B cell (primary cell): ENCODE results near the gene ZDHHC14. TPM values are rescaled to one million over a fixed set of nuclear protein-coding genes. Genes with fewer than 3 reads are reported as not detected.

Source experiments
- ATAC-seq: fragments of 200-7000 bp; cut with Tn5 transposase; one replicate; pipeline ENCODE4 v1.10.0; 2021; ENCODE audit warnings: low read depth, mild to moderate bottlenecking, moderate number of reproducible peaks, moderate library complexity
- CTCF ChIA-PET: fragments of 350-600 bp; sonication (Branson Sonifier 250); formaldehyde crosslinking; loops from one replicate; lab custom pipeline; 2021; ENCODE audit warnings: antibody characterized with exemption, inconsistent platforms; lab: Charles Lee
- POLR2A ChIA-PET: fragments of 350-600 bp; sonication (Branson Sonifier 250); formaldehyde crosslinking; loops from one replicate; lab custom pipeline; 2021; ENCODE audit warnings: antibody characterized with exemption; lab: Charles Lee
- DNase-seq: peaks from one replicate; pipeline ENCODE4 v3.0.0; 2013
- H2AFZ ChIP-seq: 2 replicates; pipeline ENCODE4 v1.6.1; 2012; ENCODE audit warnings: mild to moderate bottlenecking, low read depth, low read length; ENCODE audit not compliant: insufficient read depth, poor library complexity, severe bottlenecking
- H3K27ac ChIP-seq, 2 donors: 1 replicate in 1 of 2; 2 replicates in 1 of 2; pipeline ENCODE4 v1.5.1; 2012 to 2013; ENCODE audit warnings: low read length in 2 of 2, mild to moderate bottlenecking in 2 of 2, moderate library complexity in 1 of 2
- H3K27me3 ChIP-seq, 4 experiments: fragments of 200-600 bp in 1 of 4; sonication (generic) in 1 of 4; replicated peaks in 1 of 4; 1 replicate in 2 of 4; 2 replicates in 2 of 4; pipeline versions ENCODE4 v1.6.1 to v1.7.0; 2013 to 2016; ENCODE audit warnings: low read length in 3 of 4, mild to moderate bottlenecking in 2 of 4, mixed read lengths in 1 of 4, moderate library complexity in 1 of 4; ENCODE audit not compliant: insufficient read depth in 4 of 4, control insufficient read depth in 3 of 4; ENCODE audit errors: control extremely low read depth in 1 of 4
- H3K36me3 ChIP-seq, 2 experiments: replicated peaks in 1 of 2; 1 replicate in 1 of 2; 2 replicates in 1 of 2; pipeline versions ENCODE4 v1.6.1 to v1.7.1; 2013; ENCODE audit warnings: low read length in 1 of 2; ENCODE audit not compliant: insufficient read depth in 2 of 2, control insufficient read depth in 1 of 2; ENCODE audit errors: control extremely low read depth in 1 of 2, extremely low read depth in 1 of 2
- H3K4me1 ChIP-seq, 2 donors: fragments of 200-600 bp in 1 of 2; sonication (generic) in 1 of 2; 1 replicate in 1 of 2; 2 replicates in 1 of 2; pipeline versions ENCODE4 v1.5.1 to v1.6.1; 2013 to 2017; ENCODE audit warnings: low read length in 2 of 2; ENCODE audit not compliant: control insufficient read depth in 2 of 2, insufficient read depth in 2 of 2
- H3K4me2 ChIP-seq: replicated peaks from 2 replicates; pipeline ENCODE3; 2012; ENCODE audit warnings: mild to moderate bottlenecking, low read depth, low read length; ENCODE audit not compliant: poor library complexity, severe bottlenecking
- H3K4me3 ChIP-seq, 5 experiments: fragments of 200-600 bp in 1 of 5; sonication (generic) in 1 of 5; 1 replicate in 3 of 5; 2 replicates in 2 of 5; pipeline versions ENCODE4 v1.5.1 to v1.7.0; 2011 to 2016; ENCODE audit warnings: low read length in 4 of 5, mild to moderate bottlenecking in 4 of 5, low read depth in 2 of 5, control low read depth in 1 of 5, moderate library complexity in 1 of 5; ENCODE audit not compliant: insufficient read depth in 1 of 5; ENCODE audit errors: control extremely low read depth in 1 of 5, extremely low read depth in 1 of 5
- H3K79me2 ChIP-seq: fragments of 200-600 bp; sonication (generic); one replicate; pipeline ENCODE4 v1.6.0; 2016; ENCODE audit warnings: low read length; ENCODE audit not compliant: control insufficient read depth, insufficient read depth
- H3K9ac ChIP-seq: fragments of 200-600 bp; sonication (generic); 2 replicates; pipeline ENCODE4 v1.6.1; 2017; ENCODE audit warnings: mild to moderate bottlenecking, low read length, moderate library complexity
- H3K9me3 ChIP-seq, 3 donors: one replicate each; pipeline versions ENCODE4 v1.6.1 to v1.7.1; 2013; ENCODE audit warnings: low read length in 2 of 3; ENCODE audit not compliant: control insufficient read depth in 2 of 3, insufficient read depth in 1 of 3; ENCODE audit errors: control extremely low read depth in 1 of 3
- H4K20me1 ChIP-seq: 2 replicates; pipeline ENCODE4 v1.6.0; 2012; ENCODE audit warnings: mild to moderate bottlenecking, low read length; ENCODE audit not compliant: insufficient read depth, control insufficient read depth, poor library complexity, severe bottlenecking
- H3K27ac Mint-ChIP-seq: one replicate; pipeline ENCODE4 v1.8.0; 2021; ENCODE audit warnings: mixed read lengths
- H3K27me3 Mint-ChIP-seq: one replicate; pipeline ENCODE4 v1.8.0; 2021; ENCODE audit warnings: mixed read lengths
- H3K4me1 Mint-ChIP-seq: one replicate; pipeline ENCODE4 v1.8.0; 2021; ENCODE audit warnings: mixed read lengths
- H3K4me3 Mint-ChIP-seq: one replicate; pipeline ENCODE4 v1.8.0; 2021; ENCODE audit warnings: mixed read lengths
- H3K9me3 Mint-ChIP-seq: one replicate; pipeline ENCODE4 v1.8.0; 2022; ENCODE audit warnings: mixed read lengths; ENCODE audit not compliant: insufficient read depth
- EZH2 ChIP-seq: IDR thresholded peaks from 2 replicates; pipeline ENCODE4 v1.6.1; 2012; ENCODE audit warnings: borderline replicate concordance, low read depth, mild to moderate bottlenecking, moderate library complexity, low read length; ENCODE audit not compliant: insufficient read depth, poor library complexity, severe bottlenecking
- WGBS: methylation state at CpG from one replicate; pipeline ENCODE4 v1.1.5; 2013; ENCODE audit warnings: missing lambda C conversion rate; ENCODE audit not compliant: insufficient coverage; 5-methylcytosine and 5-hydroxymethylcytosine counted together
- intact Hi-C: fragments of 100-400 bp; cut with micrococcal nuclease; formaldehyde crosslinking; loops from one replicate; pipeline ENCODE4 v1.10.0; 2022
- polyA plus RNA-seq: library from polyadenylated mRNA; depleted of rRNA; stranded (reverse); fragments of >200 nt; gene quantifications from 2 replicates; pipeline ENCODE4 v1.2.3, GENCODE V29; 2012
- total RNA-seq, 2 donors: library from RNA; stranded (reverse); fragments of 120-200 nt in 1 of 2; gene quantifications; 1 replicate in 1 of 2; 2 replicates in 1 of 2; pipeline versions ENCODE4 v1.2.3 to v1.2.4, GENCODE V29; 2013 to 2022
- TF ChIP-seq, protein P1 (sequence below): fragments of 200-600 bp; IDR thresholded peaks from one replicate; pipeline ENCODE4 v1.8.0; 2022; ENCODE audit warnings: antibody characterized with exemption, mild to moderate bottlenecking

ZDHHC14 gene
- total and polyA plus RNA-seq, 2 donors (not counting 1 experiment from before 2014, with no cell fraction given) = 8.8 to 50.4 TPM

DNA sequence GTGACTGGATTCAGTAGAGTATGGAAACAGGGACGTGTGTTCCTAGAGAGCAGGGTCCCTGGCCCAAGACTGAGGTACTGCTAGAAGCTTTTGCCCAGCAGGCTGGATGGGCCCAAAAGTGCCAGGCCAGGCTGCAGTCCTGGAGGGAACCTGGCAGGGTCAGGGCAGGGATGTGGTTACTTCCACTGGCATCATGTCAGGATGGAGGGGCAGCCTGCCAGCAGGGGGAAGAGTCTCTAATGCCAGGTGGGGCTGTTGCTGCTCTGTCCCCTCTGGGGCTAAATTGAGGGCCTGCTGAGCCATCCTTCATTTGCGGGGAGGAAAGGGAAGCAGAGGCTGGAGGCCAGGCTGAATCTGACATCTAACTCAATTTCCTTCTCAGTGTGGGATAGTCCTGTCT lies 17.2 kb downstream of the ZDHHC14 start:
- H3K27ac Mint-ChIP-seq = no peak overlapping the region
- H3K9ac ChIP-seq = no peak overlapping the region
- TF ChIP-seq, protein P1, sequence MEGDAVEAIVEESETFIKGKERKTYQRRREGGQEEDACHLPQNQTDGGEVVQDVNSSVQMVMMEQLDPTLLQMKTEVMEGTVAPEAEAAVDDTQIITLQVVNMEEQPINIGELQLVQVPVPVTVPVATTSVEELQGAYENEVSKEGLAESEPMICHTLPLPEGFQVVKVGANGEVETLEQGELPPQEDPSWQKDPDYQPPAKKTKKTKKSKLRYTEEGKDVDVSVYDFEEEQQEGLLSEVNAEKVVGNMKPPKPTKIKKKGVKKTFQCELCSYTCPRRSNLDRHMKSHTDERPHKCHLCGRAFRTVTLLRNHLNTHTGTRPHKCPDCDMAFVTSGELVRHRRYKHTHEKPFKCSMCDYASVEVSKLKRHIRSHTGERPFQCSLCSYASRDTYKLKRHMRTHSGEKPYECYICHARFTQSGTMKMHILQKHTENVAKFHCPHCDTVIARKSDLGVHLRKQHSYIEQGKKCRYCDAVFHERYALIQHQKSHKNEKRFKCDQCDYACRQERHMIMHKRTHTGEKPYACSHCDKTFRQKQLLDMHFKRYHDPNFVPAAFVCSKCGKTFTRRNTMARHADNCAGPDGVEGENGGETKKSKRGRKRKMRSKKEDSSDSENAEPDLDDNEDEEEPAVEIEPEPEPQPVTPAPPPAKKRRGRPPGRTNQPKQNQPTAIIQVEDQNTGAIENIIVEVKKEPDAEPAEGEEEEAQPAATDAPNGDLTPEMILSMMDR = no peak
- TF ChIP-seq EZH2 = no peak
- ChIA-PET POLR2A (no interaction called here), CTCF (interaction anchor here (1.0 kb wide), 1 partner anchor 268 kb away, joined by 3 read pairs; no protein-coding TSS in a partner anchor)
- ATAC-seq = no peak
- peaks cover 19% of the 10 kb centered on the region for H3K4me1 Mint-ChIP-seq
- H3K9me3 Mint-ChIP-seq = no peaks in the 10 kb centered on the region
- H3K4me1 ChIP-seq = peaks cover 4 to 5% of the 10 kb centered on the region in 2 donors
- peaks cover 6% of the 10 kb centered on the region for H4K20me1 ChIP-seq
- no peak overlapping the region for H3K27ac ChIP-seq
- H2AFZ ChIP-seq = no peak overlapping the region
- H3K27me3 ChIP-seq = no peaks in the 10 kb centered on the region
- H3K79me2 ChIP-seq = peaks cover 14% of the 10 kb centered on the region
- H3K36me3 ChIP-seq = peaks cover 0 to 17% of the 10 kb centered on the region in 2 experiments
- intact Hi-C loops = no loop called here
- H3K4me2 ChIP-seq = no peak overlapping the region
- no peak overlapping the region for H3K4me3 ChIP-seq
- H3K4me3 Mint-ChIP-seq = no peak overlapping the region
- DNase-seq = no peak
- no peaks in the 10 kb centered on the region for H3K27me3 Mint-ChIP-seq
- 54% methylated on average over 1 of the region's 2 CpGs for WGBS
- peaks cover 0 to 4% (median 0%) of the 10 kb centered on the region in 3 donors for H3K9me3 ChIP-seq

GRCh38 chr6:157400676-157401075 lies 19.7 kb downstream of the ZDHHC14 start:
- intact Hi-C loops = no loop called here
- H3K4me3 ChIP-seq = no peak overlapping the region
- no peak overlapping the region for H3K9ac ChIP-seq
- TF ChIP-seq EZH2 = no peak
- TF ChIP-seq, protein P1 = no peak
- ATAC-seq (no peak), DNase-seq (no peak)
- ChIA-PET POLR2A (no interaction called here), CTCF (no interaction called here)
- no peak overlapping the region for H3K4me2 ChIP-seq
- H4K20me1 ChIP-seq = peaks cover 11% of the 10 kb centered on the region
- peaks cover 3 to 17% of the 10 kb centered on the region in 2 donors for H3K4me1 ChIP-seq
- no peak overlapping the region for H2AFZ ChIP-seq
- Mint-ChIP-seq H3K4me1 (peaks cover 16% of the 10 kb centered on the region), H3K9me3 (no peaks in the 10 kb centered on the region), H3K27me3 (no peaks in the 10 kb centered on the region), H3K4me3 (no peak overlapping the region), H3K27ac (no peak overlapping the region)
- H3K79me2 ChIP-seq = peaks cover 7% of the 10 kb centered on the region
- H3K27me3 ChIP-seq = no peaks in the 10 kb centered on the region
- H3K9me3 ChIP-seq = peaks cover 0 to 4% (median 0%) of the 10 kb centered on the region in 3 donors
- no peak overlapping the region for H3K27ac ChIP-seq
- 92% methylated on average over 7 of the region's 7 CpGs for WGBS
- H3K36me3 ChIP-seq = peaks cover 0 to 14% of the 10 kb centered on the region in 2 experiments
